HEK293 (cell line): ENCODE data around the gene BBS9.
A peak's percentile ranks its signal among the peaks of the same experiment; 100 is the strongest.

Experiments
- CTCF ChIA-PET: fragments of 350-600 bp; formaldehyde crosslinking; extraction: SDS; loops from one replicate; lab custom pipeline; 2021; ENCODE audit warnings: antibody characterized with exemption; lab: Yijun Ruan, JAX
- POLR2A ChIA-PET: fragments of 300-600 bp; formaldehyde crosslinking; extraction: SDS; loops from one replicate; lab custom pipeline; 2020; ENCODE audit warnings: antibody characterized with exemption, inconsistent platforms; lab: Yijun Ruan, JAX
- H3K27ac ChIP-seq: fragments of 200-500 bp; sonication (Bioruptor generic); 2 replicates; pipeline ENCODE4 v1.5.1; 2014; ENCODE audit warnings: low read depth, low read length, control low read depth, inconsistent platforms; ENCODE audit errors: extremely low read depth
- H3K36me3 ChIP-seq, 2 experiments: fragments of 200-500 bp in 1 of 2; sonication (Bioruptor generic) in 1 of 2; 1 replicate in 1 of 2; 2 replicates in 1 of 2; pipeline ENCODE4 v1.5.1; 2014 to 2017; ENCODE audit warnings: inconsistent platforms in 2 of 2, low read length in 2 of 2; ENCODE audit not compliant: control insufficient read depth in 2 of 2, insufficient read depth in 1 of 2
- H3K4me1 ChIP-seq: fragments of 200-500 bp; sonication (Bioruptor generic); 2 replicates; pipeline ENCODE4 v1.5.1; 2014; ENCODE audit warnings: mild to moderate bottlenecking, low read length, inconsistent platforms; ENCODE audit not compliant: control insufficient read depth, insufficient read depth
- H3K4me3 ChIP-seq: 2 replicates; pipeline ENCODE4 v1.5.1; 2011; ENCODE audit warnings: low read depth, mild to moderate bottlenecking, control low read depth, low read length, moderate library complexity
- H3K9me3 ChIP-seq: fragments of 200-500 bp; sonication (Bioruptor generic); 2 replicates; pipeline ENCODE4 v1.5.1; 2014; ENCODE audit warnings: low read depth, low read length, inconsistent platforms; ENCODE audit not compliant: control insufficient read depth, insufficient read depth
- ATF2 ChIP-seq: fragments of 450-650 bp; formaldehyde crosslinking; IDR thresholded peaks from 2 replicates; pipeline ENCODE4 v1.5.1; 2016; ENCODE audit warnings: missing biosample characterization, missing genetic modification characterization, low read depth
- BCL11B ChIP-seq: fragments of 450-650 bp; formaldehyde crosslinking; IDR thresholded peaks from 2 replicates; pipeline ENCODE4 v1.5.1; 2016; ENCODE audit warnings: low read depth, missing biosample characterization, missing genetic modification characterization
- HOXC10 ChIP-seq: sonication (generic); formaldehyde crosslinking; IDR thresholded peaks from 2 replicates; pipeline ENCODE4 v1.8.1; 2023; ENCODE audit warnings: mild to moderate bottlenecking, missing genetic modification reagents
- HOXD13 ChIP-seq: sonication (generic); formaldehyde crosslinking; IDR thresholded peaks from 2 replicates; pipeline ENCODE4 v1.8.0; 2022; ENCODE audit warnings: missing genetic modification reagents, borderline replicate concordance
- KLF16 ChIP-seq: fragments of 450-650 bp; formaldehyde crosslinking; IDR thresholded peaks from 2 replicates; pipeline ENCODE4 v1.5.1; 2017; ENCODE audit warnings: missing biosample characterization, missing genetic modification characterization
- KLF8 ChIP-seq: fragments of 450-650 bp; formaldehyde crosslinking; IDR thresholded peaks from 2 replicates; pipeline ENCODE4 v1.5.1; 2016; ENCODE audit warnings: missing biosample characterization, missing genetic modification characterization
- OSR2 ChIP-seq: fragments of 450-650 bp; formaldehyde crosslinking; IDR thresholded peaks from 2 replicates; pipeline ENCODE4 v1.5.1; 2016; ENCODE audit warnings: missing biosample characterization, missing genetic modification characterization
- SETDB1 ChIP-seq: IDR thresholded peaks from one replicate; pipeline ENCODE4 v1.6.1; 2017; ENCODE audit warnings: mild to moderate bottlenecking, low read length, moderate library complexity, mixed read lengths; ENCODE audit not compliant: insufficient read length
- ZBTB10 ChIP-seq: fragments of 450-650 bp; formaldehyde crosslinking; IDR thresholded peaks from 2 replicates; pipeline ENCODE4 v1.5.1; 2016; ENCODE audit warnings: missing biosample characterization, missing genetic modification characterization
- ZBTB20 ChIP-seq: fragments of 450-650 bp; formaldehyde crosslinking; IDR thresholded peaks from 2 replicates; pipeline ENCODE4 v1.5.1; 2016; ENCODE audit warnings: missing biosample characterization, missing genetic modification characterization
- ZBTB21 ChIP-seq: fragments of 450-650 bp; formaldehyde crosslinking; IDR thresholded peaks from 2 replicates; pipeline ENCODE4 v1.5.1; 2017; ENCODE audit warnings: missing biosample characterization, missing genetic modification characterization
- ZBTB8A ChIP-seq: fragments of 450-650 bp; formaldehyde crosslinking; IDR thresholded peaks from 2 replicates; pipeline ENCODE4 v1.5.1; 2016; ENCODE audit warnings: missing biosample characterization, missing genetic modification characterization
- ZFHX2 ChIP-seq: fragments of 450-650 bp; formaldehyde crosslinking; conservative IDR thresholded peaks from 2 replicates; pipeline ENCODE4 v1.5.1; 2016; ENCODE audit warnings: missing biosample characterization, missing genetic modification characterization
- ZFP69B ChIP-seq: fragments of 450-650 bp; formaldehyde crosslinking; IDR thresholded peaks from 2 replicates; pipeline ENCODE4 v1.5.1; 2016; ENCODE audit warnings: missing biosample characterization, missing genetic modification characterization
- ZNF138 ChIP-seq: fragments of 450-650 bp; formaldehyde crosslinking; IDR thresholded peaks from 2 replicates; pipeline ENCODE4 v1.5.1; 2016; ENCODE audit warnings: missing biosample characterization, missing genetic modification characterization, borderline replicate concordance
- ZNF2 ChIP-seq: fragments of 450-650 bp; formaldehyde crosslinking; IDR thresholded peaks from 2 replicates; pipeline ENCODE4 v1.5.1; 2016; ENCODE audit warnings: missing biosample characterization, missing genetic modification characterization
- ZNF214 ChIP-seq: fragments of 450-650 bp; formaldehyde crosslinking; IDR thresholded peaks from 2 replicates; pipeline ENCODE4 v1.5.1; 2017; ENCODE audit warnings: missing biosample characterization, mild to moderate bottlenecking, missing genetic modification characterization, borderline replicate concordance
- ZNF248 ChIP-seq: fragments of 450-650 bp; formaldehyde crosslinking; IDR thresholded peaks from 2 replicates; pipeline ENCODE4 v1.5.1; 2017; ENCODE audit warnings: missing biosample characterization, missing genetic modification characterization
- ZNF335 ChIP-seq: fragments of 450-650 bp; formaldehyde crosslinking; conservative IDR thresholded peaks from 2 replicates; pipeline ENCODE4 v1.5.1; 2016; ENCODE audit warnings: missing biosample characterization, missing genetic modification characterization
- ZNF501 ChIP-seq: fragments of 450-650 bp; formaldehyde crosslinking; IDR thresholded peaks from 2 replicates; pipeline ENCODE4 v1.5.1; 2016; ENCODE audit warnings: missing biosample characterization, missing genetic modification characterization
- ZNF544 ChIP-seq: fragments of 450-650 bp; formaldehyde crosslinking; IDR thresholded peaks from 2 replicates; pipeline ENCODE4 v1.5.0; 2017; ENCODE audit warnings: missing biosample characterization, missing genetic modification characterization
- ZNF549 ChIP-seq: fragments of 450-650 bp; IDR thresholded peaks from 2 replicates; pipeline ENCODE4 v1.5.1; 2018; ENCODE audit warnings: missing biosample characterization, missing genetic modification characterization, mild to moderate bottlenecking, inconsistent platforms, moderate library complexity
- ZNF571 ChIP-seq: fragments of 450-650 bp; formaldehyde crosslinking; IDR thresholded peaks from 2 replicates; pipeline ENCODE4 v1.5.0; 2017; ENCODE audit warnings: missing biosample characterization, missing genetic modification characterization
- ZNF623 ChIP-seq: fragments of 450-650 bp; formaldehyde crosslinking; IDR thresholded peaks from 2 replicates; pipeline ENCODE4 v1.5.1; 2016; ENCODE audit warnings: missing biosample characterization, missing genetic modification characterization
- ZNF624 ChIP-seq: fragments of 450-650 bp; formaldehyde crosslinking; IDR thresholded peaks from 2 replicates; pipeline ENCODE4 v1.5.1; 2017; ENCODE audit warnings: missing biosample characterization, missing genetic modification characterization
- ZNF629 ChIP-seq: fragments of 450-650 bp; formaldehyde crosslinking; IDR thresholded peaks from 2 replicates; pipeline ENCODE4 v1.5.1; 2017; ENCODE audit warnings: missing biosample characterization, missing genetic modification characterization
- ZNF645 ChIP-seq: fragments of 450-650 bp; formaldehyde crosslinking; IDR thresholded peaks from 2 replicates; pipeline ENCODE4; 2016; ENCODE audit warnings: missing biosample characterization, missing genetic modification characterization
- ZNF792 ChIP-seq: fragments of 450-650 bp; formaldehyde crosslinking; IDR thresholded peaks from 2 replicates; pipeline ENCODE4 v1.5.1; 2016; ENCODE audit warnings: missing biosample characterization, missing genetic modification characterization
- ZSCAN18 ChIP-seq: fragments of 450-650 bp; formaldehyde crosslinking; IDR thresholded peaks from 2 replicates; pipeline ENCODE4 v1.5.1; 2016; ENCODE audit warnings: missing biosample characterization, missing genetic modification characterization
- ZXDB ChIP-seq: fragments of 450-650 bp; formaldehyde crosslinking; IDR thresholded peaks from 2 replicates; pipeline ENCODE4 v1.5.1; 2016; ENCODE audit warnings: missing biosample characterization, missing genetic modification characterization

The BBS9 gene

GRCh38 chr7:33109758-33110238 is 19.6 kb upstream of the BBS9 start (continued):
- 0 out of 2 replicates have a peak, but pooled peaks have one; percentile 33 for TF ChIP-seq ZNF792 (tag by site-specific recombination)
- peak; percentile 76 for TF ChIP-seq ZNF629 (tag by site-specific recombination)
- TF ChIP-seq ZNF645 (tag by site-specific recombination): no peak
- TF ChIP-seq ATF2 (tag by site-specific recombination): peak; percentile 95
- peak; percentile 38 for TF ChIP-seq OSR2 (tag by site-specific recombination)
- TF ChIP-seq ZNF2: 0 out of 2 replicates have a peak, but pooled peaks have one; percentile 43
- TF ChIP-seq ZBTB10 (tag by site-specific recombination): 0 out of 2 replicates have a peak, but pooled peaks have one; percentile 24
- peak; percentile 63; the same call in 1 of the 2 replicates for TF ChIP-seq KLF16 (tag by site-specific recombination)
- TF ChIP-seq ZNF624: no peak
- TF ChIP-seq ZNF138: no peak
- peak; percentile 45; the same call in 1 of the 2 replicates for TF ChIP-seq ZXDB
- TF ChIP-seq ZFP69B (tag by site-specific recombination): no peak
- 0 out of 2 replicates have a peak, but pooled peaks have one; percentile 42 for TF ChIP-seq KLF8 (tag by site-specific recombination)
- peak; percentile 45; the same call in 1 of the 2 replicates for TF ChIP-seq ZBTB8A (tag by site-specific recombination)
- no peak for TF ChIP-seq ZNF549 (tag by site-specific recombination)
- TF ChIP-seq ZNF335 (tag by site-specific recombination): peak; percentile 97
- peak; percentile 61 for TF ChIP-seq ZBTB21 (tag by site-specific recombination)
- TF ChIP-seq ZBTB20 (tag by site-specific recombination): peak; percentile 2

GRCh38 chr7:33111614-33112013 is 17.8 kb upstream of the BBS9 start:
- ChIA-PET CTCF (interaction anchor here (0.6 to 0.7 kb wide), 2 partner anchors 14 to 384 kb away, joined by 6 read pairs; no protein-coding TSS in a partner anchor), POLR2A (no interaction called here)
- Histone ChIP-seq H3K36me3 (no peaks in the 10 kb centered on the region), H3K4me3 (no peak overlapping the region), H3K27ac (no peak overlapping the region), H3K9me3 (no peaks in the 10 kb centered on the region), H3K4me1 (peaks cover 10% of the 10 kb centered on the region)
- TF ChIP-seq ZNF549 (tag by site-specific recombination) (no peak), BCL11B (tag by site-specific recombination) (no peak), ZNF214 (no peak)

GRCh38 chr7:33114976-33115375 is 14.4 kb upstream of the BBS9 start:
- ChIA-PET POLR2A (no interaction called here), CTCF (no interaction called here)
- Histone ChIP-seq H3K4me1 (no peaks in the 10 kb centered on the region), H3K27ac (no peak overlapping the region), H3K4me3 (no peak overlapping the region), H3K36me3 (no peaks in the 10 kb centered on the region), H3K9me3 (no peaks in the 10 kb centered on the region)
- no peak for TF ChIP-seq ZNF501
- TF ChIP-seq ZNF248 (tag by site-specific recombination): no peak
- no peak for TF ChIP-seq KLF16 (tag by site-specific recombination)
- no peak for TF ChIP-seq HOXC10 (CRISPR knock-in tag)
- no peak for TF ChIP-seq ZNF2
- no peak for TF ChIP-seq ZNF623 (tag by site-specific recombination)
- no peak for TF ChIP-seq OSR2 (tag by site-specific recombination)
- no peak for TF ChIP-seq SETDB1
- no peak for TF ChIP-seq ZSCAN18
- no peak for TF ChIP-seq ZNF571 (tag by site-specific recombination)
- TF ChIP-seq ZFHX2 (tag by site-specific recombination): no peak
- TF ChIP-seq HOXD13 (CRISPR knock-in tag): no peak
- TF ChIP-seq ZNF544 (tag by site-specific recombination): no peak
